Mesenchymal stem cell (in vitro differentiated cells and primary cell): ENCODE results near the gene ANKH.
"Not testable (repeated sequence)": the region's sequence is repeated elsewhere in the genome, so short reads cannot be mapped to it uniquely, and the experiment has no call there.

Experiments used
- DNase-seq: peaks from one replicate; pipeline ENCODE4 v3.0.0-alpha.2; 2013
- H2AFZ ChIP-seq: one replicate; pipeline ENCODE4 v1.6.1; 2013; ENCODE audit warnings: low read depth, mild to moderate bottlenecking, control low read depth, inconsistent platforms, low read length, moderate library complexity
- H2AK5ac ChIP-seq: 2 replicates; pipeline ENCODE4 v1.6.1; 2013; ENCODE audit warnings: low read length, moderate library complexity, mild to moderate bottlenecking, inconsistent platforms; ENCODE audit not compliant: severe bottlenecking
- H2BK120ac ChIP-seq: one replicate; pipeline ENCODE4 v1.6.1; 2013; ENCODE audit warnings: low read depth, mild to moderate bottlenecking, inconsistent platforms, low read length, moderate library complexity
- H2BK12ac ChIP-seq, 2 experiments: one replicate each; pipeline ENCODE4 v1.6.1; 2013; ENCODE audit warnings: inconsistent platforms in 2 of 2, low read length in 2 of 2, mild to moderate bottlenecking in 2 of 2, moderate library complexity in 2 of 2, control low read depth in 1 of 2
- H2BK15ac ChIP-seq: one replicate; pipeline ENCODE4 v1.6.1; 2013; ENCODE audit warnings: mild to moderate bottlenecking, low read depth, inconsistent platforms; ENCODE audit not compliant: poor library complexity, severe bottlenecking
- H2BK5ac ChIP-seq: 2 replicates; pipeline ENCODE4 v1.6.1; 2013; ENCODE audit warnings: low read depth, mild to moderate bottlenecking, low read length, control low read depth, inconsistent platforms; ENCODE audit not compliant: poor library complexity, severe bottlenecking
- H3K14ac ChIP-seq, 2 experiments: one replicate each; pipeline ENCODE4 v1.6.1; 2013; ENCODE audit warnings: inconsistent platforms in 2 of 2, low read length in 2 of 2, control low read depth in 1 of 2, mild to moderate bottlenecking in 1 of 2, moderate library complexity in 1 of 2
- H3K18ac ChIP-seq, 2 experiments: one replicate each; pipeline ENCODE4 v1.6.1; 2013; ENCODE audit warnings: inconsistent platforms in 2 of 2, low read length in 2 of 2, control low read depth in 1 of 2, low read depth in 1 of 2, mild to moderate bottlenecking in 1 of 2
- H3K23ac ChIP-seq, 2 experiments: one replicate each; pipeline ENCODE4 v1.6.1; 2013; ENCODE audit warnings: inconsistent platforms in 2 of 2, low read length in 2 of 2, mild to moderate bottlenecking in 2 of 2, moderate library complexity in 2 of 2, control low read depth in 1 of 2
- H3K27ac ChIP-seq: 2 replicates; pipeline ENCODE4 v1.5.1; 2013; ENCODE audit warnings: mild to moderate bottlenecking, moderate library complexity, low read length, control low read depth, inconsistent platforms; ENCODE audit not compliant: poor library complexity, severe bottlenecking
- H3K27me3 ChIP-seq, 2 experiments: 2 replicates each; pipeline versions ENCODE4 v1.6.1 to v1.7.0; 2013; ENCODE audit warnings: low read length in 2 of 2, mild to moderate bottlenecking in 2 of 2, moderate library complexity in 2 of 2, control low read depth in 1 of 2, inconsistent platforms in 1 of 2; ENCODE audit not compliant: control insufficient read depth in 1 of 2, insufficient read depth in 1 of 2
- H3K36me3 ChIP-seq, 2 experiments: 2 replicates each; pipeline versions ENCODE4 v1.6.1 to v1.7.0; 2013; ENCODE audit warnings: low read length in 2 of 2, control low read depth in 1 of 2, inconsistent platforms in 1 of 2, low read depth in 1 of 2, mild to moderate bottlenecking in 1 of 2; ENCODE audit not compliant: insufficient read depth in 2 of 2, control insufficient read depth in 1 of 2
- H3K4ac ChIP-seq, 2 experiments: one replicate each; pipeline ENCODE4 v1.6.1; 2013; ENCODE audit warnings: inconsistent platforms in 2 of 2, low read length in 2 of 2, mild to moderate bottlenecking in 2 of 2, moderate library complexity in 2 of 2, control low read depth in 1 of 2, low read depth in 1 of 2
- H3K4me1 ChIP-seq: 2 replicates; pipeline ENCODE4 v1.6.1; 2013; ENCODE audit warnings: low read depth, low read length, control low read depth; ENCODE audit not compliant: control insufficient read depth, insufficient read depth
- H3K4me2 ChIP-seq: 2 replicates; pipeline ENCODE4 v1.6.1; 2013; ENCODE audit warnings: low read length, mild to moderate bottlenecking, inconsistent platforms; ENCODE audit not compliant: poor library complexity, severe bottlenecking
- H3K4me3 ChIP-seq, 2 experiments: 2 replicates each; pipeline versions ENCODE4 v1.5.1 to v1.7.0; 2013; ENCODE audit warnings: low read length in 2 of 2, mild to moderate bottlenecking in 2 of 2, control low read depth in 1 of 2, low read depth in 1 of 2; ENCODE audit not compliant: insufficient read depth in 1 of 2
- H3K79me1 ChIP-seq: replicated peaks from 2 replicates; pipeline ENCODE4 v1.6.1; 2013; ENCODE audit warnings: mild to moderate bottlenecking, control low read depth, low read length, inconsistent platforms; ENCODE audit not compliant: poor library complexity, severe bottlenecking
- H3K9ac ChIP-seq: 2 replicates; pipeline ENCODE4 v1.7.0; 2013; ENCODE audit warnings: mild to moderate bottlenecking, low read length, moderate library complexity
- H3K9me3 ChIP-seq: 2 replicates; pipeline ENCODE4 v1.7.0; 2013; ENCODE audit warnings: mild to moderate bottlenecking, low read length; ENCODE audit not compliant: control insufficient read depth
- H4K8ac ChIP-seq: one replicate; pipeline ENCODE4 v1.6.1; 2013; ENCODE audit warnings: inconsistent platforms, mild to moderate bottlenecking, low read length, moderate library complexity
- H4K91ac ChIP-seq: one replicate; pipeline ENCODE4 v1.6.1; 2013; ENCODE audit warnings: mild to moderate bottlenecking, low read length, inconsistent platforms
- WGBS: methylation state at CpG from one replicate; pipeline ENCODE4 v1.1.7; 2013; ENCODE audit warnings: mixed read lengths; 5-methylcytosine and 5-hydroxymethylcytosine counted together

Gene ANKH

GRCh38 chr5:14879937-14880589, 8.5 kb upstream of the ANKH start:
- no peaks in the 10 kb centered on the region for H3K36me3 ChIP-seq
- DNase-seq, result peak; percentile 43
- no peak overlapping the region for H3K4ac ChIP-seq
- no peak overlapping the region for H2BK120ac ChIP-seq
- 63% methylated on average over 4 of the region's 6 CpGs for WGBS
- H2BK5ac ChIP-seq, result no peak overlapping the region
- H3K4me2 ChIP-seq, result no peak overlapping the region
- no peak overlapping the region for H4K8ac ChIP-seq
- H2AK5ac ChIP-seq, result no peak overlapping the region
- H3K9ac ChIP-seq, result no peak overlapping the region
- no peaks in the 10 kb centered on the region for H3K4me1 ChIP-seq
- H3K18ac ChIP-seq, result no peak overlapping the region
- no peak overlapping the region for H2BK12ac ChIP-seq
- H3K27me3 ChIP-seq, result no peaks in the 10 kb centered on the region
- H3K27ac ChIP-seq, result no peak overlapping the region
- no peak overlapping the region for H3K23ac ChIP-seq
- no peak overlapping the region for H3K14ac ChIP-seq
- no peak overlapping the region for H4K91ac ChIP-seq
- H3K79me1 ChIP-seq, result no peaks in the 10 kb centered on the region
- no peak overlapping the region for H2AFZ ChIP-seq
- H3K4me3 ChIP-seq, result no peak overlapping the region
- no peak overlapping the region for H2BK15ac ChIP-seq
- H3K9me3 ChIP-seq, result no peaks in the 10 kb centered on the region

GRCh38 chr5:14879393-14879792, 7.8 kb upstream of the ANKH start:
- Histone ChIP-seq H3K4me3 (no peak overlapping the region), H3K9ac (no peak overlapping the region)

GRCh38 chr5:14878192-14878591, 6.6 kb upstream of the ANKH start:
- not testable (repeated sequence) for H3K27ac ChIP-seq, H2BK12ac ChIP-seq, H3K36me3 ChIP-seq, H2AK5ac ChIP-seq, H3K4ac ChIP-seq, H2BK5ac ChIP-seq, H4K91ac ChIP-seq, H3K4me2 ChIP-seq, H3K18ac ChIP-seq, H4K8ac ChIP-seq, H2BK15ac ChIP-seq, H3K79me1 ChIP-seq, DNase-seq, H3K14ac ChIP-seq, H3K27me3 ChIP-seq, H3K4me1 ChIP-seq, H2BK120ac ChIP-seq, H3K23ac ChIP-seq, H2AFZ ChIP-seq, H3K9me3 ChIP-seq, H3K4me3 ChIP-seq, H3K9ac ChIP-seq
- 95% methylated on average over 5 of the region's 9 CpGs for WGBS

More at GRCh38 chr5:14879393-14879792, 7.8 kb upstream of the ANKH start:
- H2BK5ac ChIP-seq, result no peak overlapping the region
- H3K4ac ChIP-seq, result no peak overlapping the region
- no peak overlapping the region for H4K8ac ChIP-seq
- no peak overlapping the region for H3K23ac ChIP-seq
- H3K36me3 ChIP-seq, result no peaks in the 10 kb centered on the region
- H2AK5ac ChIP-seq, result no peak overlapping the region
- H2BK12ac ChIP-seq, result no peak overlapping the region
- 80% methylated on average over 1 of the region's 2 CpGs for WGBS
- H3K79me1 ChIP-seq, result no peaks in the 10 kb centered on the region
- no peaks in the 10 kb centered on the region for H3K9me3 ChIP-seq
- no peaks in the 10 kb centered on the region for H3K27me3 ChIP-seq
- no peak overlapping the region for H3K27ac ChIP-seq
- no peak overlapping the region for H4K91ac ChIP-seq
- H3K18ac ChIP-seq, result no peak overlapping the region
- H2BK15ac ChIP-seq, result no peak overlapping the region
- no peak overlapping the region for H2AFZ ChIP-seq
- H3K14ac ChIP-seq, result peak overlapping the region in 1 of 2 experiments; percentile 21
- no peak overlapping the region for H2BK120ac ChIP-seq
- no peak overlapping the region for H3K4me2 ChIP-seq
- no peak for DNase-seq
- no peaks in the 10 kb centered on the region for H3K4me1 ChIP-seq

GRCh38 chr5:14876095-14876494, 4.5 kb upstream of the ANKH start:
- H3K4me3 ChIP-seq, result no peak overlapping the region
- H4K8ac ChIP-seq, result no peak overlapping the region
- H3K79me1 ChIP-seq, result peaks cover 3% of the 10 kb centered on the region
- no peak overlapping the region for H4K91ac ChIP-seq
- no peak overlapping the region for H3K27ac ChIP-seq
- H3K27me3 ChIP-seq, result no peaks in the 10 kb centered on the region
- no peaks in the 10 kb centered on the region for H3K9me3 ChIP-seq
- peaks cover 4% of the 10 kb centered on the region for H3K4me1 ChIP-seq
- 89% methylated on average over 3 of the region's 5 CpGs for WGBS
- no peak overlapping the region for H3K4me2 ChIP-seq
- H3K14ac ChIP-seq, result no peak overlapping the region
- H3K23ac ChIP-seq, result no peak overlapping the region
- no peak overlapping the region for H2BK120ac ChIP-seq
- H2AK5ac ChIP-seq, result no peak overlapping the region
- H2AFZ ChIP-seq, result no peak overlapping the region
- H3K9ac ChIP-seq, result no peak overlapping the region
- no peak overlapping the region for H2BK5ac ChIP-seq
- H3K4ac ChIP-seq, result no peak overlapping the region
- no peaks in the 10 kb centered on the region for H3K36me3 ChIP-seq
- no peak overlapping the region for H2BK15ac ChIP-seq
- no peak overlapping the region for H2BK12ac ChIP-seq
- no peak overlapping the region for H3K18ac ChIP-seq
- no peak for DNase-seq
